ENCODE measurements around the gene GCN1.
"Not testable (repeated sequence)": the region's sequence is repeated elsewhere in the genome, so short reads cannot be mapped to it uniquely, and the experiment has no call there.

The GCN1 gene

GRCh38 chr12:120218680-120219606 is 24.4 kb upstream of the GCN1 start:
- no peaks in the 10 kb centered on the region for H3K27me3 ChIP-seq (ENCODE audit: control insufficient read depth, insufficient read depth, low read length)
- no peak overlapping the region for H3K4me3 ChIP-seq (ENCODE audit: low read depth, low read length)
- H3K9me3 ChIP-seq (ENCODE audit: control insufficient read depth, insufficient read depth, low read depth, low read length): no peaks in the 10 kb centered on the region
- H3K4me1 ChIP-seq (ENCODE audit: control insufficient read depth, insufficient read depth, low read length): no peaks in the 10 kb centered on the region; the same call in 1 of the 2 replicates
- peaks cover 92% of the 10 kb centered on the region for H3K36me3 ChIP-seq (ENCODE audit: control insufficient read depth, insufficient read depth, low read length)
- H3K27ac ChIP-seq (ENCODE audit: low read depth, low read length): no peak overlapping the region
- no peak overlapping the region for H3K9ac ChIP-seq (ENCODE audit: low read length)

GRCh38 chr12:120216742-120217605 is 22.5 kb upstream of the GCN1 start:
- Histone ChIP-seq H3K9me3 (ENCODE audit: control insufficient read depth, insufficient read depth, low read depth, low read length) (no peaks in the 10 kb centered on the region), H3K36me3 (ENCODE audit: control insufficient read depth, insufficient read depth, low read length) (peaks cover 94% of the 10 kb centered on the region), H3K27me3 (ENCODE audit: control insufficient read depth, insufficient read depth, low read length) (no peaks in the 10 kb centered on the region), H3K4me1 (ENCODE audit: control insufficient read depth, insufficient read depth, low read length) (no peaks in the 10 kb centered on the region; the same call in 1 of the 2 replicates), H3K27ac (ENCODE audit: low read depth, low read length) (no peak overlapping the region), H3K4me3 (ENCODE audit: low read depth, low read length) (no peak overlapping the region), H3K9ac (ENCODE audit: low read length) (no peak overlapping the region)

- no peaks in the 10 kb centered on the region; the same call in 1 of the 2 replicates for H3K4me1 ChIP-seq (ENCODE audit: control insufficient read depth, insufficient read depth, low read length)
- no peak overlapping the region for H3K9ac ChIP-seq (ENCODE audit: low read length)
- no peaks in the 10 kb centered on the region for H3K9me3 ChIP-seq (ENCODE audit: control insufficient read depth, insufficient read depth, low read depth, low read length)
- H3K27ac ChIP-seq (ENCODE audit: low read depth, low read length): no peak overlapping the region
- peaks cover 94% of the 10 kb centered on the region for H3K36me3 ChIP-seq (ENCODE audit: control insufficient read depth, insufficient read depth, low read length)
- no peak overlapping the region for H3K4me3 ChIP-seq (ENCODE audit: low read depth, low read length)
- no peaks in the 10 kb centered on the region for H3K27me3 ChIP-seq (ENCODE audit: control insufficient read depth, insufficient read depth, low read length)
These were observed 21.5 kb upstream of the GCN1 start for GRCh38 chr12:120215766-120216735.

DNA sequence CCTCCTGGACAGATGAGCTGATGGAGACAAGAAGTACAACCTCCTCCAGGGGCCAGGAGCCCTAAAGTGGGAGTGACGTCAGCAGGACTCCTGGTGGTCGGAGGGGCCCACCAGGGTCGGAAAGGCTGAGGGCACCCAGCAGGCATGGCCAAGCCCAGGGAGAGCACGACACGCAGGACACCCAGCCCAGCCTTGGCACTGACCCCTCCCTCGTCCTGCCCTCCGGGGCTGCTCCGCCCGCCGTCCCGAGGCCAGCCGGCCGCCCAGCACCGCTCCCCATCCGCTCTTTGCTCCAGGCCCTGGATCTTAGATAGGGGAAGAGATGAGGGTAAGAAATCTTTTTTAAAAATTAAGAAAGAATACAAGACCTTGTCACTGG is 20.8 kb upstream of the GCN1 start:
- Histone ChIP-seq H3K9ac (ENCODE audit: low read length) (no peak overlapping the region), H3K9me3 (ENCODE audit: control insufficient read depth, insufficient read depth, low read depth, low read length) (no peaks in the 10 kb centered on the region), H3K4me3 (ENCODE audit: low read depth, low read length) (no peak overlapping the region), H3K36me3 (ENCODE audit: control insufficient read depth, insufficient read depth, low read length) (peaks cover 94% of the 10 kb centered on the region), H3K4me1 (ENCODE audit: control insufficient read depth, insufficient read depth, low read length) (no peaks in the 10 kb centered on the region), H3K27me3 (ENCODE audit: control insufficient read depth, insufficient read depth, low read length) (no peaks in the 10 kb centered on the region), H3K27ac (ENCODE audit: low read depth, low read length) (no peak overlapping the region)

DNA sequence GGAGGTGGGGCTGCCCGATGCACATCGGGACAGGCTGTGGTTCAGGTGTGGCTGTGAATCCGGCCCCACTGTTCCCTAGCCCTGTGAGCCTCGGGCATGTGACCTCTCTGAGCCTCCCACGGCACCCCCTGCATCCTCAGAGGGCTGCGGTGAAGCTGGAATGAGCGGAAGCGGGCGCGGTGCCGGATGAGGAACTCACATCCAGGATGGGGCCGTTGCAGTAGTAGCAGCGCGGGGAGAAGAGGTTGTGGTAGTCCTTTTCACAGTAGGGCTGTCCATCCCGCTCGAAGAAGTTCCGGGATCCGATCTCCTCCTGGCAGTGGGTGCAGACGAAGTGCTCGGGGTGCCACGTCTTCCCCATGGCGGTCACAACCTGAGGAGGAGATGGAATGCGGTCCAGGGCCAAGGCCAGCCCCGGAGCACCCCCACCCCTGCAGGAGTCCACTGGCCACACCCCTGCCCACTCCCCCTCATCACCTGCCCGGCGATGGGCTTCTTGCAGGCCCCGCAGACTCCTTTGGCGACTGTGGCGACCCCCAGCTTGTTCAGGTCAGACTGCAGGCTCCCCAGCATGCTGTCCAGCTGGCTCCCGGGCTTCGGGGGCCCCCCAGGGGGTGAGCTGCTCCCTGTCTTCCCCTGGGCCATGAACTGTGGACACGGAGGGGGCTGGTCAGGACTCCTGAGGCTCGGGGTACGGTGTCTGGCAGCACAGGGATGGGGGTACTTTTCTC is 20.3 kb upstream of the GCN1 start:
- no peaks in the 10 kb centered on the region for H3K4me1 ChIP-seq (ENCODE audit: control insufficient read depth, insufficient read depth, low read length)
- H3K27ac ChIP-seq (ENCODE audit: low read depth, low read length): no peak overlapping the region
- no peak overlapping the region for H3K4me3 ChIP-seq (ENCODE audit: low read depth, low read length)
- no peaks in the 10 kb centered on the region for H3K9me3 ChIP-seq (ENCODE audit: control insufficient read depth, insufficient read depth, low read depth, low read length)
- H3K27me3 ChIP-seq (ENCODE audit: control insufficient read depth, insufficient read depth, low read length): no peaks in the 10 kb centered on the region
- peaks cover 94% of the 10 kb centered on the region for H3K36me3 ChIP-seq (ENCODE audit: control insufficient read depth, insufficient read depth, low read length)
- H3K9ac ChIP-seq (ENCODE audit: low read length): no peak overlapping the region

DNA sequence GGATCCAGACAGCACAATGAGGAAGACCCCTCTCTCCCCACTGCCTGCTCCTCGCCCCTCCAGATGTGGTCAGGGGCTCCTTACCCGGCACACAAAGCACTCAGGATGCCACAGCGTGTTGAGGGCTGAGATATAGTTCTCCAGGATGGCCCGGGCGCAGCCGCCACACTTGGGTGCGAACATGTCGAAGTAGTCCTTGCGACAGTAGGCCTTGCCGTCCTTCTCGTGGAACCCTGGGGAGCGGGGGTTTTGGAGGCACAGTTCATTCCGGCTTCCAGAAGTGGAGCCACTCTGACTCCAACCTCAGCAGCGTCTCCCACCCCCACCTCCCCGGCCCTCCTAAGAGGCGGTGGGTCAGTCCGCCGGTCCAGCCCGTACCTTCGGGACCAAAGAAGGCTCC is 19.2 kb upstream of the GCN1 start:
- Histone ChIP-seq H3K9me3 (ENCODE audit: control insufficient read depth, insufficient read depth, low read depth, low read length) (no peaks in the 10 kb centered on the region), H3K27ac (ENCODE audit: low read depth, low read length) (no peak overlapping the region), H3K36me3 (ENCODE audit: control insufficient read depth, insufficient read depth, low read length) (peaks cover 86% of the 10 kb centered on the region), H3K9ac (ENCODE audit: low read length) (no peak overlapping the region), H3K27me3 (ENCODE audit: control insufficient read depth, insufficient read depth, low read length) (no peaks in the 10 kb centered on the region), H3K4me3 (ENCODE audit: low read depth, low read length) (no peak overlapping the region), H3K4me1 (ENCODE audit: control insufficient read depth, insufficient read depth, low read length) (no peaks in the 10 kb centered on the region)

GRCh38 chr12:120213182-120213581 is 18.7 kb upstream of the GCN1 start:
- H3K9ac ChIP-seq (ENCODE audit: low read length); H3K4me3 ChIP-seq (ENCODE audit: low read depth, low read length); H3K4me1 ChIP-seq (ENCODE audit: control insufficient read depth, insufficient read depth, low read length); H3K27me3 ChIP-seq (ENCODE audit: control insufficient read depth, insufficient read depth, low read length); H3K9me3 ChIP-seq (ENCODE audit: control insufficient read depth, insufficient read depth, low read depth, low read length); H3K27ac ChIP-seq (ENCODE audit: low read depth, low read length): not testable (repeated sequence)
- H3K36me3 ChIP-seq (ENCODE audit: control insufficient read depth, insufficient read depth, low read length): peaks cover 80% of the 10 kb centered on the region

DNA sequence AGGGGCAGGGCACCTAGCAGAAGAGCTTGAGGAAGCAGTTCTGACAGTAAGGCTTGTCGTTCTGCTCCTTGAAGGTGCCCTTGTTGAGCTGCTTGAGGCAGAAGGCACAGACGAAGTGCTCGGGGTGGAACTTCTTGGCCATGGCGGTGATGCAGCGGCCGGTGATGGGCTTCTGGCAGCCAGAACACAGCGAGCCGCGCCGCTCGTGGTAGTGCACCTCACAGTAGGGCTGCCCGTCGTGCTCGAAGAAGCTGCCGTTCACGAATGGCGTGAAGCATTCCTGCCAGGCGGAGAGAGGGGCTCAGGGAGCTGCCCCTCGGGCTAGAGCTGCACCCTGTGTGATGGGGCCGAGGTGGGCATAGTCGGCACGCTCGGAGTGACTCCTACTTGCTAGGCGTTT is 17.8 kb upstream of the GCN1 start:
- H3K9me3 ChIP-seq (ENCODE audit: control insufficient read depth, insufficient read depth, low read depth, low read length): no peaks in the 10 kb centered on the region
- H3K27ac ChIP-seq (ENCODE audit: low read depth, low read length): no peak overlapping the region
- peaks cover 81% of the 10 kb centered on the region for H3K36me3 ChIP-seq (ENCODE audit: control insufficient read depth, insufficient read depth, low read length)
- no peaks in the 10 kb centered on the region for H3K27me3 ChIP-seq (ENCODE audit: control insufficient read depth, insufficient read depth, low read length)
- no peak overlapping the region for H3K9ac ChIP-seq (ENCODE audit: low read length)
- no peak overlapping the region for H3K4me3 ChIP-seq (ENCODE audit: low read depth, low read length)
- H3K4me1 ChIP-seq (ENCODE audit: control insufficient read depth, insufficient read depth, low read length): no peaks in the 10 kb centered on the region

- no peaks in the 10 kb centered on the region for H3K4me1 ChIP-seq (ENCODE audit: control insufficient read depth, insufficient read depth, low read length)
- H3K9me3 ChIP-seq (ENCODE audit: control insufficient read depth, insufficient read depth, low read depth, low read length): no peaks in the 10 kb centered on the region
- no peaks in the 10 kb centered on the region for H3K27me3 ChIP-seq (ENCODE audit: control insufficient read depth, insufficient read depth, low read length)
- H3K9ac ChIP-seq (ENCODE audit: low read length): no peak overlapping the region
- no peak overlapping the region for H3K4me3 ChIP-seq (ENCODE audit: low read depth, low read length)
- H3K36me3 ChIP-seq (ENCODE audit: control insufficient read depth, insufficient read depth, low read length): peaks cover 80% of the 10 kb centered on the region
- no peak overlapping the region for H3K27ac ChIP-seq (ENCODE audit: low read depth, low read length)
These were observed 17.4 kb upstream of the GCN1 start for GRCh38 chr12:120211904-120212283.
